Ecto neural progenitor cell (in vitro differentiated cells): Measurements from ENCODE around the gene CA10.

ENCODE experiments used
- DNase-seq: peaks from one replicate; pipeline ENCODE4 v3.0.0-alpha.2; 2018; ENCODE audit warnings: low spot score

Gene CA10

GRCh38 chr17:51817955-51818354 is 340.6 kb downstream of the CA10 start:
- DNase-seq = no peak

- no peak for DNase-seq
These were observed 341.4 kb downstream of the CA10 start for GRCh38 chr17:51817117-51817516.

GRCh38 chr17:51815097-51815496 is 343.4 kb downstream of the CA10 start:
- DNase-seq = no peak

- DNase-seq = no peak
These were observed 344.0 kb downstream of the CA10 start for GRCh38 chr17:51814521-51814920.

- DNase-seq = no peak
These were observed 344.7 kb downstream of the CA10 start for GRCh38 chr17:51813784-51814174.

GRCh38 chr17:51813140-51813783 is 345.3 kb downstream of the CA10 start:
- DNase-seq = no peak

GRCh38 chr17:51807460-51807859 is 351.1 kb downstream of the CA10 start:
- DNase-seq = no peak

GRCh38 chr17:51805765-51806164 is 352.7 kb downstream of the CA10 start:
- DNase-seq = no peak

GRCh38 chr17:51805185-51805584 is 353.3 kb downstream of the CA10 start:
- DNase-seq = no peak

GRCh38 chr17:51803161-51803560 is 355.4 kb downstream of the CA10 start:
- peak; percentile 54 for DNase-seq

- DNase-seq = no peak
These were observed 356.0 kb downstream of the CA10 start for GRCh38 chr17:51802544-51802943.

GRCh38 chr17:51801626-51802025 is 356.9 kb downstream of the CA10 start:
- DNase-seq = no peak

- no peak for DNase-seq
These were observed 358.5 kb downstream of the CA10 start for GRCh38 chr17:51799981-51800380.

- no peak for DNase-seq
These were observed 359.3 kb downstream of the CA10 start for GRCh38 chr17:51799240-51799639.

GRCh38 chr17:51797150-51797549 is 361.4 kb downstream of the CA10 start:
- no peak for DNase-seq

GRCh38 chr17:51796026-51796425 is 362.5 kb downstream of the CA10 start:
- DNase-seq = no peak

GRCh38 chr17:51795401-51795800 is 363.1 kb downstream of the CA10 start:
- no peak for DNase-seq

- DNase-seq = no peak
These were observed 364.0 kb downstream of the CA10 start for GRCh38 chr17:51794466-51794865.

- DNase-seq = no peak
These were observed 364.8 kb downstream of the CA10 start for GRCh38 chr17:51793686-51794085.

- DNase-seq = no peak
These were observed 379.7 kb downstream of the CA10 start for GRCh38 chr17:51778842-51779241.

- no peak for DNase-seq
These were observed 388.3 kb downstream of the CA10 start for GRCh38 chr17:51770027-51770759.

- no peak for DNase-seq
These were observed 389.3 kb downstream of the CA10 start for GRCh38 chr17:51769231-51769630.

- DNase-seq = no peak
These were observed 389.8 kb downstream of the CA10 start for GRCh38 chr17:51768706-51769105.

- no peak for DNase-seq
These were observed 391.2 kb downstream of the CA10 start for GRCh38 chr17:51767287-51767686.
